Measurements from ENCODE around the gene CIRBP. TPM values are rescaled to one million over a fixed set of nuclear protein-coding genes. Genes with fewer than 3 reads are reported as not detected.

The CIRBP gene
- total RNA-seq, 2 donors from 2014 or later, result 282 to 301 TPM

- H3K4me1 ChIP-seq (ENCODE audit: control insufficient read depth, insufficient read depth, low read length), result peaks cover 15% of the 10 kb centered on the region
- no peaks in the 10 kb centered on the region for H3K9me3 Mint-ChIP-seq
- H3K27me3 Mint-ChIP-seq (ENCODE audit: insufficient read depth), result peaks cover 5% of the 10 kb centered on the region
- TF ChIP-seq, protein P1, sequence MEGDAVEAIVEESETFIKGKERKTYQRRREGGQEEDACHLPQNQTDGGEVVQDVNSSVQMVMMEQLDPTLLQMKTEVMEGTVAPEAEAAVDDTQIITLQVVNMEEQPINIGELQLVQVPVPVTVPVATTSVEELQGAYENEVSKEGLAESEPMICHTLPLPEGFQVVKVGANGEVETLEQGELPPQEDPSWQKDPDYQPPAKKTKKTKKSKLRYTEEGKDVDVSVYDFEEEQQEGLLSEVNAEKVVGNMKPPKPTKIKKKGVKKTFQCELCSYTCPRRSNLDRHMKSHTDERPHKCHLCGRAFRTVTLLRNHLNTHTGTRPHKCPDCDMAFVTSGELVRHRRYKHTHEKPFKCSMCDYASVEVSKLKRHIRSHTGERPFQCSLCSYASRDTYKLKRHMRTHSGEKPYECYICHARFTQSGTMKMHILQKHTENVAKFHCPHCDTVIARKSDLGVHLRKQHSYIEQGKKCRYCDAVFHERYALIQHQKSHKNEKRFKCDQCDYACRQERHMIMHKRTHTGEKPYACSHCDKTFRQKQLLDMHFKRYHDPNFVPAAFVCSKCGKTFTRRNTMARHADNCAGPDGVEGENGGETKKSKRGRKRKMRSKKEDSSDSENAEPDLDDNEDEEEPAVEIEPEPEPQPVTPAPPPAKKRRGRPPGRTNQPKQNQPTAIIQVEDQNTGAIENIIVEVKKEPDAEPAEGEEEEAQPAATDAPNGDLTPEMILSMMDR (conservative IDR thresholded peaks at IDR 0.05), result no peak
- H3K36me3 Mint-ChIP-seq (ENCODE audit: low read depth), result peaks cover 10% of the 10 kb centered on the region
- H3K4me1 Mint-ChIP-seq, result peaks cover 10% of the 10 kb centered on the region
- H3K9ac ChIP-seq (ENCODE audit: extremely low read depth, low read length, poor library complexity, severe bottlenecking), result no peak overlapping the region
- H3K4me3 ChIP-seq (ENCODE audit: low read length), result no peak overlapping the region
- 93 to 100% methylated on average over 6 to 12 of the region's 12 CpGs for WGBS, 2 experiments (ENCODE audit: insufficient coverage in 1 of 2, insufficient read length in 1 of 2)
- no peaks in the 10 kb centered on the region for H3K27me3 ChIP-seq (ENCODE audit: control insufficient read depth, insufficient read depth, low read length, poor library complexity, severe bottlenecking)
- H3K4me3 Mint-ChIP-seq, result peak overlapping the region; percentile 62
- H3K36me3 ChIP-seq (ENCODE audit: control insufficient read depth, insufficient read depth, low read length), result peaks cover 9% of the 10 kb centered on the region
- DNase-seq, result no peak
- H3K9me3 ChIP-seq (ENCODE audit: control insufficient read depth, low read length), result no peaks in the 10 kb centered on the region
- H3K27ac ChIP-seq (ENCODE audit: low read depth, low read length), result no peak overlapping the region
- no peak overlapping the region for H3K27ac Mint-ChIP-seq
Measured at GRCh38 chr19:1283917-1284292, 14.8 kb downstream of the CIRBP start.

DNA sequence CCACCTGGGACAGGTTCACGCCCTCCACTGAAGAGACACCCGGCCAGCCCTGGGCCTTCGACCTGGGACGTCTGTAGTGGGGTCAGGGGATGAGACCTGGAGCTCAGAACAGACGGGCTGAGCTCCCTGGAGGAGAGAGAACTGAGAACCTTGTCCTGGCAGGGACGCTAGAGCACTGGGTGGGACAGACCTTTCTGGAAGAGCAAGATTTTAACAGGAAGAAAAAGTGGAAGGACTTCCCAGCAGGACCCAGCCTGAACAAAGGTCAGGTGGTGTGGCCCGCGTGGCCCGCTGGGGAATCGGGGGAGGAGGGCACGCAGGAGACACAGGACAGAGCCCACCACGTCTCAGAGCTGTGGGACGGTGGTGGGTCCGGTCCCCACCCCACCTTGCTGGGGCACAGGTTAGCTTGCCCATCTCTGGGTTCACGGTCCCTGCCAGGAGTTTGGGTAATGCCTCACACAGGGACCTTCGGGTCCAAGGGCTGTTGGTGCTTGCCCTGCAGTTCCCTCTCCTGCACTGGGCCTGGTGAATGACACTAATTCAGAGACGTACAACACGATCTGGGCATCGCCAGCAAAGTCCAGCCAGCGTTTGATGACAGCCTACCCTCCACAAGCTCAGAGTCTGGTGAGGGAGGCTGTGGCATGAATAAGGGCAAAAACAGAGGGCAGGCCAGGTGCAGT lies 15.3 kb downstream of the CIRBP start:
- H3K9me3 ChIP-seq (ENCODE audit: control insufficient read depth, low read length), result no peaks in the 10 kb centered on the region
- peaks cover 15% of the 10 kb centered on the region for H3K4me1 ChIP-seq (ENCODE audit: control insufficient read depth, insufficient read depth, low read length)
- H3K9ac ChIP-seq (ENCODE audit: extremely low read depth, low read length, poor library complexity, severe bottlenecking), result no peak overlapping the region
- peaks cover 5% of the 10 kb centered on the region for H3K36me3 ChIP-seq (ENCODE audit: control insufficient read depth, insufficient read depth, low read length)
- TF ChIP-seq, protein P1 (conservative IDR thresholded peaks at IDR 0.05), result no peak
- 89 to 91% methylated on average over 9 to 20 of the region's 20 CpGs for WGBS, 2 experiments (ENCODE audit: insufficient coverage in 1 of 2, insufficient read length in 1 of 2)
- Mint-ChIP-seq H3K27ac (no peak overlapping the region), H3K36me3 (ENCODE audit: low read depth) (peaks cover 5% of the 10 kb centered on the region), H3K27me3 (ENCODE audit: insufficient read depth) (peaks cover 5% of the 10 kb centered on the region), H3K4me1 (peaks cover 10% of the 10 kb centered on the region), H3K9me3 (no peaks in the 10 kb centered on the region), H3K4me3 (peak overlapping the region; percentile 62)
- no peak overlapping the region for H3K4me3 ChIP-seq (ENCODE audit: low read length)
- H3K27ac ChIP-seq (ENCODE audit: low read depth, low read length), result no peak overlapping the region
- no peaks in the 10 kb centered on the region for H3K27me3 ChIP-seq (ENCODE audit: control insufficient read depth, insufficient read depth, low read length, poor library complexity, severe bottlenecking)
- no peak for DNase-seq

GRCh38 chr19:1284979-1285736 lies 16.0 kb downstream of the CIRBP start:
- no peaks in the 10 kb centered on the region for H3K9me3 ChIP-seq (ENCODE audit: control insufficient read depth, low read length)

More at GRCh38 chr19:1284979-1285736, 16.0 kb downstream of the CIRBP start:
- H3K27me3 Mint-ChIP-seq (ENCODE audit: insufficient read depth), result peaks cover 5% of the 10 kb centered on the region
- H3K36me3 Mint-ChIP-seq (ENCODE audit: low read depth), result no peaks in the 10 kb centered on the region
- no peak overlapping the region for H3K9ac ChIP-seq (ENCODE audit: extremely low read depth, low read length, poor library complexity, severe bottlenecking)
- H3K4me3 ChIP-seq (ENCODE audit: low read length), result peak overlapping the region; percentile 23
- TF ChIP-seq, protein P1 (conservative IDR thresholded peaks at IDR 0.05), result peak; percentile 18
- 31 to 45% methylated on average over 29 to 51 of the region's 51 CpGs for WGBS, 2 experiments (ENCODE audit: insufficient coverage in 1 of 2, insufficient read length in 1 of 2)
- H3K36me3 ChIP-seq (ENCODE audit: control insufficient read depth, insufficient read depth, low read length), result no peaks in the 10 kb centered on the region
- H3K27ac ChIP-seq (ENCODE audit: low read depth, low read length), result no peak overlapping the region
- H3K4me1 Mint-ChIP-seq, result peaks cover 10% of the 10 kb centered on the region
- peaks cover 15% of the 10 kb centered on the region for H3K4me1 ChIP-seq (ENCODE audit: control insufficient read depth, insufficient read depth, low read length)
- H3K27ac Mint-ChIP-seq, result no peak overlapping the region
- peak overlapping the region; percentile 62 for H3K4me3 Mint-ChIP-seq
- no peaks in the 10 kb centered on the region for H3K27me3 ChIP-seq (ENCODE audit: control insufficient read depth, insufficient read depth, low read length, poor library complexity, severe bottlenecking)
- no peaks in the 10 kb centered on the region for H3K9me3 Mint-ChIP-seq
- DNase-seq, result peak; percentile 77

All from endodermal cell (in vitro differentiated cells).